NCI-H128 (cell line): ENCODE data around the gene ZNF550.
A peak's percentile ranks its signal among the peaks of the same experiment; 100 is the strongest.

Experiments
- DNase-seq: peaks from one replicate; lab custom pipeline; 2025; ENCODE audit not compliant: unreplicated experiment; lab: John Stamatoyannopoulos, UW

The ZNF550 gene

DNA sequence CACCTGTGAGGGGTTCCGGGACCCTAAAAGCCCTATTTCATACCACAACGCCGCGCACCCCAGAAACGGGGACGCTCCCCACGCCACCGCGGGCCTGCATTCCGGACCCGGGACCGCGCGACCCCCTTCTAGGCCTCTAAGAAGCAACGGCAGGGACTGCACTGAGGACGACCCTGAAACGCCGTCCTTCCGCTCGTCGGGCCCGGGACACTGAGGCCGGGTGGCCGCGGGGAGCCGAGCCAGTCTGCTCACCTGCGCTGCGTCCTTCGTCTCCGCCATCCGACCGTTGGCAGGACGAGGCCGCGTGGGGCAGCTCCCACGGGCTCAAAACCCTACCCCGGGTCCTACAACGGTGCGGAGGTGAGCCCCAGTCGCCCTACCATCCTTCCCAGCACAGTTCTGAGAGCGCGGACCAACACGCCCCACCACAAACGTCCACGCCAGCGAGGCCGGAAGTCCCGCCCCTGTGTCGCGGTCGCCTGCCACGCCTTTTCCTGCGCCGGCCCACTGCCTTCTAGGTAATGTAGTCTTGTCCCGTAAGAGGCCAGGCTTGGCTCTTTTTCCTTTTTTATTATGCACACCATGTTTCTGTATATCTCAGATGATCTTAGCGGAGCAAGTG lies at the start of gene ZNF550:
ZNF550 (minus strand) TSS at position 460 of the 622 bp plus-strand sequence; CDS start at position 279, 181 bp downstream.
- peak; percentile 39 for DNase-seq

GRCh38 chr19:57606931-57607330 lies 47.3 kb upstream of the ZNF550 start:
- DNase-seq = no peak

- peak; percentile 84 for DNase-seq
Measured at GRCh38 chr19:57599761-57600383, 40.2 kb upstream of the ZNF550 start, which contains the start of gene ZNF530. ZNF530 (plus strand) TSS chr19:57599885; CDS start chr19:57604346, 4,461 bp downstream.

DNA sequence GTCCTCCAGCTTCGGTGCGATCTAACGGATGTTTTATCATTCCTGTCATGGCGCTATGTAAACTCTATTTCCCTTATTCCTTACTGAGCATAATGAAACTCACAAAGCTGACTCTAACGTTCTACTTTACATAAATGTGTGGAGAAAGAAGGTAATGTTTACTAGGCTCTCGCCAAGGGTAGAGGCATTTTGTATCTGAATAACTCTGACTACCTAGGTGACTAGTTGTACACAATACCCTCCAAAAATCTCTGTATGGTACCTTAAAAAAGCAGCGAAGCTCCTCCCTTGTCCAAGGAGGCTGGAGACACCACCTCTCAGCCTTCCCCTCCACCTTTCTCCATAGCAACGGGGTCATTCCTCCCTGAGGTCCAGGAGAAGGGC lies 39.7 kb upstream of the ZNF550 start:
- DNase-seq = no peak

- DNase-seq = no peak
Measured at GRCh38 chr19:57587529-57587928, 27.9 kb upstream of the ZNF550 start.

GRCh38 chr19:57583521-57584416 lies 24.1 kb upstream of the ZNF550 start, which contains the start of gene ZIK1:
ZIK1 (plus strand) TSS chr19:57584145; CDS start chr19:57584357, 212 bp downstream.
- peak; percentile 89 for DNase-seq

GRCh38 chr19:57583104-57583520 lies 23.4 kb upstream of the ZNF550 start:
- no peak for DNase-seq

GRCh38 chr19:57578487-57579205 lies 19.0 kb upstream of the ZNF550 start, which contains the start of gene ZNF416:
ZNF416 (minus strand) TSS chr19:57578911; CDS start chr19:57578704, 207 bp downstream.
- peak; percentile 95 for DNase-seq

GRCh38 chr19:57576661-57577060 lies 17.0 kb upstream of the ZNF550 start:
- no peak for DNase-seq

DNA sequence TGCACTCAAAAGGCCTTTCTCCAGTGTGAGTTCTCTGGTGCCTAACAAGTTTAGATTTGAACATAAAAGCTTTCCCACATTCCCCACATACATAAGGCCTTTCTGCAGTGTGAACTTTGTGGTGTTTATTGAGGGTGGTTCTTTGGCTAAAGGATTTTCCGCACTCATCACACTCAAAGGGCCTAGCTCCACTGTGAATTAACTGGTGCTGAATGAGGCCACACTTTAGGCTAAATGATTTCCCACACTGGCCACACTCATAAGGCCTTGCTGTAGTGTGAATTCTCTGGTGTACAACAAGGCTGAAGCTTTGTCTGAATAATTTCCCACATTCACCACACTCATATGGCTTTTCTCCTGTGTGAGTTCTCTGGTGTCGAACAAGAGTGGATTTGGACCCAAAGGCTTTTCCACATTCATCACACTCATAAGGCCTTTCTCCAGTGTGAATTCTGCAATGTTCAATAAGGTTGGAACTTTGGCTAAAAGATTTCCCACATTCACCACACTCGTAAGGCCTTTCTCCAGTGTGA lies 12.8 kb upstream of the ZNF550 start:
- no peak for DNase-seq

DNA sequence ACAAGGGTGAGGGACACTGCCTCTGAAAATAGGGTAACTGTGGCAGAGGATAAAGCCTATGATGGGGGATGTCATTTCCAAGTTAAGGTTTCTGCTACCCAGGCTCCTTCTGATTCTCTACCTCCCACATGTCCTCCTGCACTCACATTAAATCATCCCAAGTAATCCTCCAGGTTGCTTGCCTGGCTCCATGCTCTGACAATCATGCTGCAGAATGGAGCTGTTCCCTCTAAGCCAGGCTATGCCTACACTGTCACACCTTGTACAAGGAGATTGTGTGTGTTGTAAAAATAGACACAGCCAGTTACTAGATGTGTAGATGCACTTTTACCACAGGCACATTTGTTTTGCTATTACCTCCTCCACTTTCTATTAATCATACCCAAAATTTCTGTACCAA lies 11.0 kb upstream of the ZNF550 start:
- DNase-seq = no peak

GRCh38 chr19:57566396-57567265 lies 7.0 kb upstream of the ZNF550 start:
- DNase-seq = no peak

GRCh38 chr19:57563547-57563946 lies 3.9 kb upstream of the ZNF550 start:
- no peak for DNase-seq

- DNase-seq = no peak
Measured at GRCh38 chr19:57560049-57560491, 407 bp upstream of the ZNF550 start.

DNA sequence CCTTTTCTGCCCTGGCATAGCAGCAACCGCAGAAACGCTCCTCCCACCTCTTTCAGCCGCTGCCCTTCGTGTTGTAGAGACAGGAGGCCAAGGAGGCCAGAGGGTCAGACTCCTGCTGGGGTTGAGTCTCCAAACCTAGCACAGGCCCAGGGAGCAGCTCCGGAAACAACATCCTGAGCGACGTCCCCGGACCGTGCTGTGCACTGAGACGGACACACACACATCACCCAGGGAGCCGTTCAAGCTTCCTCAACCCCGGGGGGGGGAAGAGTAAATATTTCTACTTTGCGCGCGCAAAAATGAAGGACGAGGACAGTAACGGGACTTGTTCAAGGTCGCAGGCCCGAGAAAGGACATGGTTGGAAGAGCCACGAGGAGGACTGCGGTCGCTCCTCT lies 657 bp downstream of the ZNF550 start:
- DNase-seq = no peak

DNA sequence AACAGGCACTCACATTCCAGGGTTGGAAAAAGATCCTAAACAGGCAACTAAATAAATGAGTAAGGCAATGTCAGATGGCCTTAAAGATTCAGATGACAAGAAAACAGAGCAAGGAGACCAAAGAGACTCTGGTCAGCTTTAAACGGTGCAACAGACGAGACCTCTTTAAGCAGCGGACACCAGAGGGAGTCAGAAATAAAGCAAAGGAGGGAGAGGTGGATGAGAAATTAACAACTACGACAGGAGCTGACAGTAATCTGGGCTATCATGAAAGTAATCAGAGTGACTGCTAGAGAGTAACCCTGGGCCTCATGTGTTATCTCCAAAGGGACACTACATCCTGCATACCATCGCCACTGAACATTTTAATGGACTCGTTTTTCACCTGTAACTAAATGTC lies 1.1 kb downstream of the ZNF550 start:
- no peak for DNase-seq

DNA sequence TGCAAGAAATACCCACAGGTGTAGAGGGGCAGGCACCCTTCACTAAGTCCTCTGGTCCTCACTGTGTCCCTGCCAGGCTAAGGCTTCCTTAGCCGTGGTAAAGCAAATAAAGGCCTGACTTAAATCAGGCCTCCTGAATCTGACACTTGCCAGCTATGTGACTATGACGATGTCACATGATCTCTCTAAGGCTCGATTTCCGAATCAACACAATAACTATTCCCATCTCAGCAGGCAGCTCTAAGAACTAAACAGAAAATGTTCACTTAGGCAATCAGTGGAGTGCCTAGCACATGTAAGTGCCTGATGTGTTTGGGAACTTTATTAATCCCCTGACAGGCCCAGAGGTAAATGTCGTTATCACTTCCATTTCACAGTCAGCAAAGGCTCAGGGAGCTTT lies 2.0 kb downstream of the ZNF550 start:
- no peak for DNase-seq

DNA sequence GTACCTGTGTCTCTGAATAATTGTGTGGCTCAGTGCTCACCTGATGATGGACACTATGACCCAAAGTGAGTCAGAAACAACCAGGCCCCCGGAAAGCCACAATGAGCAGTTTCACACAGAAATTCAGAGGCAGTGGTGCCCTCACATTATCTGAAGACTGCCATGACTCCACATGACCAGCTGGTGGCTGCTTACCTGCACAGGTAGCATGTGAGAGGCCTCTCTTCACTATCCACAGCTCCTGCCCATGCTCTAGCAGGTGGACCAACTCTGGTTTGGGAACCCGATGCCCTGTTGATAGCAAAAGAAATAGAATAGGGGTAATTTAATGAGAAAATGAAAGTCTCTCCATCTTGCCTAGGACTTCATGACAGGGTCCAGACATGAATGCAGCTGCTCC lies 7.2 kb downstream of the ZNF550 start:
- no peak for DNase-seq

DNA sequence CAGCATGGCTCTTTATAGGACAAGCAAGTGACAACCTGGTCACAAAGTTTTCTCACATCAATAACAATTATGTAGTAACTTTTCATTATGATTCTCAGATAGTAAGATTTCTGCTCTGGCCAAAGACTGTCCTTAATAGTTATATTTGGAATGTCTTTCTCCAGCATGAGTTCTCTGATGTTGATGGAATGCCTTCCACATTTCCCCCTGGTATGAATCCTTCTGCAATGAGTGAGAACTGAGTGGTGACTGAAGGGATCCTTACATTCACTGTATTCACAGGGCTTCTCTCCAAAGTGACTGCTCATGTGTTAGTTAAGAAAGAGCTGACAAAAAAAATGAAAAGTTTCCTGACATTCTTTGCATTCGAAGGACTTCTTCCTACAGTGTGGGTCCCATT lies 13.2 kb downstream of the ZNF550 start:
- DNase-seq = no peak
